Colonic mucosa (tissue), 4 donors: ENCODE results near the gene TPD52L1. TPM values are rescaled to one million over a fixed set of nuclear protein-coding genes. Genes with fewer than 3 reads are reported as not detected.

Source experiments
- DNase-seq: peaks from one replicate; pipeline ENCODE4 v3.0.0-alpha.2; 2020
- H3K27ac ChIP-seq: fragments of 200-600 bp; one replicate; pipeline ENCODE4 v1.8.0; 2021
- H3K27me3 ChIP-seq: fragments of 200-600 bp; one replicate; pipeline ENCODE4 v1.8.0; 2021
- H3K36me3 ChIP-seq: fragments of 200-600 bp; one replicate; pipeline ENCODE4 v1.8.0; 2021
- H3K4me1 ChIP-seq: fragments of 200-600 bp; one replicate; pipeline ENCODE4 v1.8.0; 2021; ENCODE audit warnings: mild to moderate bottlenecking
- H3K4me3 ChIP-seq: fragments of 200-600 bp; one replicate; pipeline ENCODE4 v1.8.0; 2021
- H3K9ac ChIP-seq, 2 donors: one replicate each; pipeline ENCODE4 v1.7.0; 2013; ENCODE audit warnings: control low read depth in 2 of 2, low read depth in 2 of 2, low read length in 2 of 2
- H3K9me3 ChIP-seq: fragments of 200-600 bp; one replicate; pipeline ENCODE4 v1.8.0; 2021
- intact Hi-C: fragments of 100-400 bp; cut with DNase I; formaldehyde crosslinking; loops from one replicate; pipeline ENCODE4 v1.14.1; 2022
- total RNA-seq, 2 donors: library from RNA; stranded (reverse); fragmentation: NEBNext Ultra II Directional in 1 of 2; extraction: Animal tissue kit (Norgen Biotek cat#: 25700) in 1 of 2; gene quantifications; one replicate each; pipeline ENCODE4 v1.2.1, GENCODE V29; 2021
- TF ChIP-seq, protein P1 (sequence below): fragments of 200-600 bp; IDR thresholded peaks from one replicate; pipeline ENCODE4 v1.8.0; 2022; ENCODE audit warnings: antibody characterized with exemption, mild to moderate bottlenecking
- donor health status: healthy.
- donor health status: DM: no; HTN: no; CAD: no.
- donor health status: DM: no; HTN: no; CAD: no.

TPD52L1 gene, protein sequence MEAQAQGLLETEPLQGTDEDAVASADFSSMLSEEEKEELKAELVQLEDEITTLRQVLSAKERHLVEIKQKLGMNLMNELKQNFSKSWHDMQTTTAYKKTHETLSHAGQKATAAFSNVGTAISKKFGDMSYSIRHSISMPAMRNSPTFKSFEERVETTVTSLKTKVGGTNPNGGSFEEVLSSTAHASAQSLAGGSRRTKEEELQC
- total RNA-seq, result 10 to 100 TPM; 15.5 to 16.9 TPM

DNA sequence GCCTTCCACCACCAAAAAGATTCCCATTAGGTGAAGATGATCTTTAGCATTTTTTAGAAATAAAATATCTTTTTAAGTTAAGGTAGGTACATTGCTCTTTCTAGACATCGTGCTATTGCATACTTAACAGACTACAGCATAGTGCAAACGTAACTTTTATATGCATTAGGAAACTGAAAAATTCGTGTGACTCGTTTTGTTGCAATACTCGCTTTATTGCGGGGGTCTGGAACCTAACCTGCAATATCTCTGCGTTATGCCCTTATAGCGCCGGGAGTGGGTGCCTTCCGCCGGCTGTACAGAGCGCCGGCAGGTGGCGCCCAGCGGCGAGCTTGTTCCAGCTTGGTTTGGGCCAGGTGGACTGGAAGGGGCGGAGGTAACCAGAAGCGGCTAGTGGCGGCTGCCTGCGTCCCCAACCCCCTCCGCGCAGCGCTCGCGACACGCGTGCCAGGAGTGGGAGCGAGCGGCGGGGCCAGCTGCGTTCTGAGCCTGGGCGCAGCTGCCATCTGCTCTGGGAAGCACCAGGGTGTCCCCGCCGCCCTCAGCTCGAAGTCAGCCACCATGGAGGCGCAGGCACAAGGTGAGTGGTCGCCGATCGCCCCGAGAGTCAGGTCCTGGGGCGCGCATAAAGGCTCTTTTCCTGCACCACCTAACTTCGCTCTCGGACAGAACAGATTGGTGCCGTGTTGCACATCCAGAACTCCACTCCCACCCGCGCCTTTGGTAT lies at the start of gene TPD52L1:
Gene TPD52L1, plus strand, starts transcription at position 383 of the 727 bp plus-strand sequence. Its CDS starts 179 bp downstream, at position 562.
- peak within 1 kb of the TSS; percentile 78 to 83 for H3K9ac ChIP-seq
- H3K9me3 ChIP-seq, result no peaks in the 10 kb centered on the region
- no peaks in the 10 kb centered on the region for H3K27me3 ChIP-seq
- TF ChIP-seq, protein P1, sequence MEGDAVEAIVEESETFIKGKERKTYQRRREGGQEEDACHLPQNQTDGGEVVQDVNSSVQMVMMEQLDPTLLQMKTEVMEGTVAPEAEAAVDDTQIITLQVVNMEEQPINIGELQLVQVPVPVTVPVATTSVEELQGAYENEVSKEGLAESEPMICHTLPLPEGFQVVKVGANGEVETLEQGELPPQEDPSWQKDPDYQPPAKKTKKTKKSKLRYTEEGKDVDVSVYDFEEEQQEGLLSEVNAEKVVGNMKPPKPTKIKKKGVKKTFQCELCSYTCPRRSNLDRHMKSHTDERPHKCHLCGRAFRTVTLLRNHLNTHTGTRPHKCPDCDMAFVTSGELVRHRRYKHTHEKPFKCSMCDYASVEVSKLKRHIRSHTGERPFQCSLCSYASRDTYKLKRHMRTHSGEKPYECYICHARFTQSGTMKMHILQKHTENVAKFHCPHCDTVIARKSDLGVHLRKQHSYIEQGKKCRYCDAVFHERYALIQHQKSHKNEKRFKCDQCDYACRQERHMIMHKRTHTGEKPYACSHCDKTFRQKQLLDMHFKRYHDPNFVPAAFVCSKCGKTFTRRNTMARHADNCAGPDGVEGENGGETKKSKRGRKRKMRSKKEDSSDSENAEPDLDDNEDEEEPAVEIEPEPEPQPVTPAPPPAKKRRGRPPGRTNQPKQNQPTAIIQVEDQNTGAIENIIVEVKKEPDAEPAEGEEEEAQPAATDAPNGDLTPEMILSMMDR, result peak; percentile 75
- peak within 1 kb of the TSS; percentile 34 for H3K27ac ChIP-seq
- no peaks in the 10 kb centered on the region for H3K36me3 ChIP-seq
- intact Hi-C loops, result loop anchor here (5.0 to 10.0 kb wide), 2 partner anchors 149 to 601 kb away; partner anchors contain the start of gene HDDC2
- H3K4me1 ChIP-seq, result no peaks in the 10 kb centered on the region
- H3K4me3 ChIP-seq, result peak within 1 kb of the TSS; percentile 47
- DNase-seq, result peak; percentile 86

DNA sequence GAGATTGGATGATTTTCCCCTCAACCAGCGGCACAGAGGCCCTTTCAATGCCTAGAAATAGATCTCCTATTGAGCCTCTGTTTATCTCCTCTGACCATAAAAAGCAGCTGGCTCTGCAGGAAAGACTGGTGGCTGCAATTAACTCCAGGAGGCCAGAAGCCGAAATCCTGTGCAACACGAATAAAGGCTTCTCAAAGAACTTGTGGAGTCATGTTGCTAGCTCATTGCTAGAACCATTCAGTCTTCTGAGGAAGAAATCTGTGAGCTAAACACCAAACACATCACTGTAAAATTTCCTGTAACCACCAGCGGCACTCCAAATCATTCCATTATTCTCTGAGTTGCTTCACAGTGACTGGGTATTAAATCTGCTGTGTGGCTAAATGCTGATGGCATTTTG lies 49.1 kb upstream of the TPD52L1 start:
- Histone ChIP-seq H3K9ac (no peak overlapping the region), H3K27me3 (no peaks in the 10 kb centered on the region), H3K27ac (no peak overlapping the region), H3K9me3 (no peaks in the 10 kb centered on the region), H3K4me3 (no peak overlapping the region), H3K36me3 (no peaks in the 10 kb centered on the region), H3K4me1 (no peaks in the 10 kb centered on the region)
- TF ChIP-seq, protein P1, result no peak
- intact Hi-C loops, result loop anchor here (10.0 kb wide), 1 partner anchor 150 kb away; no protein-coding TSS in a partner anchor
- DNase-seq, result no peak

DNA sequence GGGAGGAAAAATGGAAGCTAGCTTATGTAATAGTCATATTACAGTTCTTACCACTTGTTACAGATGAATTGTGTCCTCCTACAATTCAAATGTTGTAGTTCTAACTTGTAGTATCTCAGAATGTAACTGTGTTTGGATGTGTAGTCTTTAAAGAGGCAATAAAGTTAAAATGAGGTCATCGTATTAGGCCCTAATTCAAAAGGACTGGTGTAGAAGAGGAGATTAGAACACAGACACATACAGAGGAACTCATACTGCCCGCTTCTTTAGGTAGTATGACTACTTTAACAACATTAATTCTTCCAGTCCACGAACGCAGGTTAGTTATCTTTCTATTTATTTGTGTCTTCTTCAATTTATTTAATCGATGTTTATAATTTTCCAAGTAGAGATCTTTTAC lies 46.5 kb upstream of the TPD52L1 start:
- Histone ChIP-seq H3K36me3 (no peaks in the 10 kb centered on the region), H3K9ac (no peak overlapping the region), H3K27ac (no peak overlapping the region), H3K27me3 (no peaks in the 10 kb centered on the region), H3K4me1 (no peaks in the 10 kb centered on the region), H3K4me3 (no peak overlapping the region), H3K9me3 (no peaks in the 10 kb centered on the region)
- intact Hi-C loops, result loop anchor here (10.0 kb wide), 1 partner anchor 152 kb away; no protein-coding TSS in a partner anchor
- TF ChIP-seq, protein P1, result no peak
- no peak for DNase-seq

DNA sequence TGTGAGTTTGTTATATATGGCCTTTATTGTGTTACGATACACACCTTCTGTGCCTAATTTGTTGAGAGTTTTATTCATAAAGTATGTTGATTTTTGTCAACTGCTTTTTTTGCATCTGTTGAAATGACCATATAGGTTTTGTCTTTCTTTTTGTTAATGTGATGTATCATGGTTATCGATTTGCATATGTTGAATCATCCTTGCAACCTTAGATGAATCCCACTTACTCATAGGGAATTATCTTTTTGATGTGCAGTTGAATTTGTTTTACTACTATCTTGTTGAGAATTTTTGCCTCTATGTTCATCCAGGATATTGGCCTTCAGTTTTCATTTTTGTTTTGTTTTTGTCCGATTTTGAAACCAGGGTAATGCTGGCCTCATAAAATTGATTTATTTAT lies 45.7 kb upstream of the TPD52L1 start:
- Histone ChIP-seq H3K9ac (no peak overlapping the region), H3K4me1 (no peaks in the 10 kb centered on the region), H3K9me3 (no peaks in the 10 kb centered on the region), H3K27me3 (no peaks in the 10 kb centered on the region), H3K4me3 (no peak overlapping the region), H3K36me3 (no peaks in the 10 kb centered on the region), H3K27ac (no peak overlapping the region)
- intact Hi-C loops, result loop anchor here (10.0 kb wide), 1 partner anchor 153 kb away; no protein-coding TSS in a partner anchor
- no peak for DNase-seq
- TF ChIP-seq, protein P1, result no peak

DNA sequence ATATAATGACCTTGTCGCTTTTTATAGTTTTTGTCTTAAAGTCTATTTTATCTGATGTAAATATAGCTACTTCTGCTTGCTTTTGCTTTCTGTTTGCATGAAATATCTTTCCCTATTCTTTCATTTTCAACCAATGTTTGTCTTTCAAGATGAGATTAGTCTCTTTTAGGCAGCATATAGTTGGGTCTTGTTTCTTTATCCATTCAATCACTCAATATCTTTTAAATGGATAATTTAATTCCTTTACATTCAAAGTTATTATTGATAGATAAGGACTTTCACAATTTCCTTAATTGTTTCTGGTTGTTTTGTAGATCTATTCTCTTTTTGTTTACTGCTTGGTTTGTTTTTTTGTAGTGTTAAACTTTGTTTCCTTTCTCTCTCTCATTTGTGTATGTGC lies 43.5 kb upstream of the TPD52L1 start:
- intact Hi-C loops, result no loop called here
- H3K36me3 ChIP-seq, result no peaks in the 10 kb centered on the region
- no peaks in the 10 kb centered on the region for H3K9me3 ChIP-seq
- no peak overlapping the region for H3K27ac ChIP-seq
- H3K4me3 ChIP-seq, result no peak overlapping the region
- TF ChIP-seq, protein P1, result no peak
- H3K9ac ChIP-seq, result no peak overlapping the region
- H3K4me1 ChIP-seq, result no peaks in the 10 kb centered on the region
- H3K27me3 ChIP-seq, result no peaks in the 10 kb centered on the region
- DNase-seq, result no peak
